Stimulated activated CD4-positive, alpha-beta T cell treated with anti-CD3 and anti-CD28 coated beads, Interleukin-1b, Interleukin-23, amount 100 ng/mL, for 48 hours (primary cell): ENCODE results near the gene TSPAN5.

Source experiments
- DNase-seq: peaks from one replicate; pipeline ENCODE4 v3.0.0-alpha.2; 2020

Gene TSPAN5

DNA sequence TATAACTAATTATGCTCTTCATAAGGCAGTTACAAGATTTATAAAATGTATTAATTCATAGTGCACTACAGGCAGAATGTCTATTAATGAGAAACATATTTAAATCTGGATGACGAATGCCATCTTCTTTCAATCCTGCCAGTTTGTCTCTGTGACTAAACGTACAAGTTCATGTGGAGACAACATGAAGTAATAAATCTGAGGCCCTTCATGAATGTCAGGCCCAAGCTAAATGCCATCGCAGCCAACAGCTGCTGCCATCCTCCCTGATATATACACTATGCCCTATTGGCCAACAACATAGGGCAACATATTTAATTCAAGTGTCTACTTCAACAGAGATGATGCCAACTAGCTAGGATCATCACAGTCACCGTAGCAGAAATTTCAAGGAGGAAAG lies 43.7 kb downstream of the TSPAN5 start:
- DNase-seq: no peak

- DNase-seq: no peak
Measured at GRCh38 chr4:98614094-98614493, 44.3 kb downstream of the TSPAN5 start.

DNA sequence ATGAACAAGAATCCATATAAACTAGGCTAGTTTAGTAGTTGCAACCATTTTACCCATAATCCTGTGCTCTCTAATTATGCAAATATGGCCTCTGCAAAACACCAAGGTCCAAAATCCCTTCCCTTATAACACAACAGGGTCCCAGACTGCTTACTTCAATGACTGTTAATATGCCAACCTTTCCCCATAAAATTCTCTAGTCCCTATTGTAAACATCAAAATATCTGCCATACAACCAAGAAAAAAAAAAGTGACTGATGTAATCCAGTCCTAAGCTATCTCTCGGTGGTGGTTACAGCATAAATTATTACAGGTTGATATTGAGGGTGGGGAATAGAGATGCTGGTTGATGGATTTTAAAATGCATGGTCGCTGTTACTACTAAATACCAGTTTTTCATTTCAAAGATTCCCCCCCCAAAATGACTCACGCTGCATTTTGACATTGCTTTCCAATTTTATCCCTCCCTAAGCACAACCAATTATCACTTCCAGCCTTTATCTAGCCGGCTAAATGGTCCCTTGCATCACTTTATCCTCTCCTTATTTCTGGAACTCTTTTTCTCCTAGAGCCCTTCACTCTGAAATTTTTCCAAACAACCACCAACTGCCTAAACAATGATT lies 44.8 kb downstream of the TSPAN5 start:
- no peak for DNase-seq

GRCh38 chr4:98612318-98613250 lies 45.8 kb downstream of the TSPAN5 start:
- DNase-seq: no peak

DNA sequence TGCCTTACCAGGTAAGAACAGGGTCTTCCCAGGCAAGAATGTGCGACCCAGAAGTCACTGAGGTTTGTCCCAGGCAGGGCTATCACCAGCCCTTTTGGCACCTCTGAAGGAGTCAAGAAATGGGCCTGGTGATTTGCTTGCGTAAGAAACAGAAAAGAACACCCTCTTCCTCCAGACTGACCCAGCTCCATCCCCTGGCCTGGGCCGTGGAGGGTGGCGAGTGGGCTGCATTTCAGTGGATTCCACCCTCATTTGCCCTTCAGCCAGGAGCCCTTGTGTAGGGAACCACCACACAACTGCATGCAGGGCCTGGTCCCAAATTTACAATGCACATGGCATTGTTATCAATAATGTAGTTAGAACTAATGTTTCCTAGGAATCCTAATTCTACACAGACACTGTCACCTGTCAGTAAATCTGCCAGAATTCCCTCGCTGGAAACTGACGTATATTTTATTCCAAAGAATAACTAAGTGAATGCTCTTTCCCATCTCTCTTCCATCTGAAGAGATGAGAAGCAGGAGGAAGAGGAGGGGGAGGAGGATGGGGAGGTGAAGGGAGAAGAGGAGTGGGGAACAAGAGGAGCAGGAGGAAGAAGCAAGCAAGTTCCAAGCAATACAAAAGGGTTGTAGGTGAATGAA lies 46.6 kb downstream of the TSPAN5 start:
- no peak for DNase-seq

GRCh38 chr4:98610926-98611676 lies 47.3 kb downstream of the TSPAN5 start:
- no peak for DNase-seq

GRCh38 chr4:98610431-98610830 lies 48.0 kb downstream of the TSPAN5 start:
- DNase-seq: no peak

- DNase-seq: peak; percentile 10
Measured at GRCh38 chr4:98609934-98610333, 48.5 kb downstream of the TSPAN5 start.

GRCh38 chr4:98608356-98608755 lies 50.1 kb downstream of the TSPAN5 start:
- DNase-seq: no peak

GRCh38 chr4:98606894-98607293 lies 51.5 kb downstream of the TSPAN5 start:
- DNase-seq: no peak

DNA sequence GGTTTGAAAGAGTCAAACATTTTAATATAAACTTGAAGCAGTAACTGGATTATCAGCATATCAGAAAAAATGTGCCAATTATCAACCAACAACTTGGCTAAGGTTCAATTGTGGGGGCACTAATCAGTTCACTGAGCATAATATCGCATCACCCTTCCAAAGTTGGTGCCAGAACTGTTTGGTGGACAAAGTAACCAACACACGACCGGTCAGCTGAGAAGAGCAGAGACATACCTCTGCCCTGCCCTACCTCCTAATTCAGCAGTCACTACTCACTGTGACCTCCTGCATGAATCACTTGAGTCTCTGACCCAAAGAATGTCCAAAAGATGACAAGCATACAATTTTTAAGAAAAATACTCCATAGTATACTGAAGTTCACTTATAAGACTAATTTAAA lies 53.2 kb downstream of the TSPAN5 start:
- DNase-seq: no peak

GRCh38 chr4:98604723-98605122 lies 53.7 kb downstream of the TSPAN5 start:
- DNase-seq: no peak

DNA sequence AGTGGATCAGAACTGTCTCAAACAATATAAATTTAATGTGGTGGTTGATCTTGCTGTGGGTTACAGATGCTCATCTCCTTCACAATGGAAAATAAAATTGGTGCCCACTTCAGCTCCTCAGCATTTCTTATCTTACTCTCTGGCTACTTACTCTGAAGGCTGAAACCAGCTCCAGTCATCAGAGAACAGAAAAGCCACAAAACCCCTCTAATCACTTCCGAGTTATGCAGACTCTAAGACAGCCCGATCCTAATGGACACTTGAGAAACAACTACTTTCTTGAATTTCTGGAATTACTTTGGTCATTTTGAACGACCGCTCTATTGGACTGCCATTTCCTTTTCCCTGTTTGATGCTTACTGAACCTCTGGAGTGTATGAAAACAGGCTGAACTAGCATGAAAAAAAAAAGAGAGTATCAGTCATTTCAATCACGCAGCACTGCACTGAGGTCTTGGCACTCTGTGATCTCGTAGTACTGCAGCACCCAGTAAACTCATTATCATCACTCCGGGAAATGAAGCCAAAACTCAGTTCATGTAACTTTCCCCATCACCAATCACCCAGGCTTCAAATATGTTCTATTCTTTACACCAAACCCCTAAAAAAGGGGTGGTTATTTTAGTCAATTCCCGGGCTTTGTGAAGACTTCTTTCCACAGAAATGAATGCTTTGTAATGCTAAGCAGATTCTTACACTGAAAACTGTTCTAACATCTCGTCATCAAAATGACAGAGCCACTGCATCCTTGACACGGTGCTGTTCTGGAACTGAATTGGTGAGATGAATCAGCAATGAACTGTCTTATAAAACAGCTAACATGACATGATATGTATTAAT lies 54.5 kb downstream of the TSPAN5 start:
- peak; percentile 40 for DNase-seq

DNA sequence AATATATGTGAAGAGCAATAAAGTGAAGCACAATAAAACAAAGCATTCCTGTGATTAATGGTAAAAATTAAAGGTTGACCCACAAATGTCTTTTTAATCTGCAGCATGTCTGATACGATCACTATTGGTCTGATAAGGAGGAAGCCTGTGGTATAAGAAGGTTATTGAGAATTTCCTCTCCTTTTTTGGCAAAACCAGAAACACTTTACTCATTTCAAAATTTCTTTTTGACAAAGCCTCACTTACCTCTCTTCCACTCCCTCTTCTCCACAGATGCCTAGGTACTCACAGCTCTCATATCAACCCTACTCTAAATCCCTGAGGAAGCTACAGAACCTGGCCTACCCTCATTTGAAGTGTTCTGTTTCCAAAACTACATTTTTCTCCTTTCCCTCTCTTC lies 56.1 kb downstream of the TSPAN5 start:
- DNase-seq: no peak

DNA sequence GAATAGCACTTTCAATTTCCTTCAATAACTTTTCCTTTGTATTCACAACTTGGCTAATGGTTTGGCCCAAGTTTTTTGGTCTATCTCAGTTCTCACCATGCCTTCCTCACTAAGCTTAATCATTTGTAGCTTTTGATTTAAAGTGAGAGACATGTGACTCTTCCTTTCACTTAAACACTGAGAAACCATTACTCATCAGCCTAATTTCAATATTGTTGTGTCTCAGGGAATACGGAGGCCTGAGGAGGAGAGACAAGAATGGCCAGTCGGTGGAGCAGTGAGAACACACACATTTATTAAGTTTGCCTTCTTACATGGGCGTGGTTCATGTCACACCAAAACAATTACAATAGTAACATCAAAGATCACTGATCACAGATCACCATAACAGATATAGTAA lies 56.7 kb downstream of the TSPAN5 start:
- DNase-seq: peak; percentile 44

- no peak for DNase-seq
Measured at GRCh38 chr4:98599617-98600205, 58.7 kb downstream of the TSPAN5 start.

DNA sequence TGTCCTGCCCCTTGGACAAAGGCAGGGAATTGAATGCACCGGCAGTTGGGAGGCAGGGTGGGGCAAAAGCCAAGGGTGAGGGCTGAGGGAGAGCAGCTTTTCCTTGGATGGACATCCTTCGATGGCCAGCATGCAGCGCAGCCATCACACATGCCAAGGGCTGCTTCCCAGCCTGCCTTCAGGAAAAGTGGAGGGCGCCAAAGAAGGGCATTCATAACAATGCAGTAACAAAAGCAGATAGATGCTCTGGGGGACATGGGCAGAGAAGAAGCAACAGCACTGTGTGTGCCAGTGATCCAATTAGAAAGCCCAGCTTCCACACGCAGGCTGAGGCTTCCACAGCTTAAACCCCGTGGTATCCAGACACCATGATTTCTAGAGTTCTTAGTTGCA lies 71.5 kb downstream of the TSPAN5 start:
- DNase-seq: no peak

DNA sequence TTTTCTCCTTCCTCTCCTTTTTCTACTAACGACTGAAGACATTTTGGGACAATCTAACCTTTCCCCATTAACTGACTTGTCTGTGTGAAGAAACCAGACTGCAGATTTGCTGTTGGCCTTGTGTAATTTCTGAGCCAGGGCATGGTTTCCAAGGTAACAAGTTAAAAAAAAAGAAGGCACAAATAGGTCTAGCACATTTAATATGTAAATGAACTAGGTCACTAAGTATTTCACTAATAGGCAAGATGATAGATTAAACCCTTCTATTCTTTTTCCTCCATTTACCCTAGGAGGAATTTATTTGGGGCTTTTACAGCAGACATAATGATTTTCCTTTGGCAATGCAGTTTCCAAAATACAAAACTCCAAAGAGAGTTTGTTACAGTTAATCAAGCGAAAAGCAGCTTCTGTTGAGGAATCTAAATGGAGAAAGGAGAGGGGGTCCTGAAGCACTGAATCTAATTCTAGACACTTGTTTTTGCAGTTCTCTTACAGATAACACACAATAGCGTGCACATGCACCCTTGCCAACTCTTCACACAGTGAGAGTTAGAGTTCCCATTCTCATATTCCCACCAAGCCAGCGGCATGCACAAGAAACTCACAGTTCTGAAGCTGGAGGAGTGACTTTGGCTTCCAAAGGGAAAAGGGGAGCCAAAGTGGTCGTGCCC lies 72.0 kb downstream of the TSPAN5 start:
- no peak for DNase-seq

DNA sequence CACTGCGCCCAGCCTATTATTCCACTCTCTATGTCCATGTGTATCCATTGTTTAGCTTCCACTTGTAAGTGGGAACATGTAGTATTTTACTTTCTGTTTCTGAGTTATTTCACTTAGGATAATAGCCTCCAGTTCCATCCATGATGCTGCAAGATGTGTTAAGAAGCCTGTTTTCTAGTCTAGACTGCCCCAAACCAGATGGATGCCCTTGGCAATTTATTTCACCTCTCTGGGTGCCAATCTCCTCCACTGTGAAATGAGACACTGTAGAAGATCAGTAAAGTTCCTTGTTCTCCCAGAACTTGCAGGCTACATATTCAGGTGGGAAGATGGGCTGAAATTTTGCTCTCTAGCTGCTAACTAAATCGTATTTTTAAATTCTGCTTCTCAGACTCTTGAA lies 72.8 kb downstream of the TSPAN5 start:
- DNase-seq: no peak

- DNase-seq: no peak
Measured at GRCh38 chr4:98584265-98584664, 74.1 kb downstream of the TSPAN5 start.

- DNase-seq: no peak
Measured at GRCh38 chr4:98583265-98583664, 75.1 kb downstream of the TSPAN5 start.
